GM12878 (cell line): ENCODE results near the gene CHAF1A. TPM values are rescaled to one million over a fixed set of nuclear protein-coding genes. Genes with fewer than 3 reads are reported as not detected.

Experiments
- CHD2 ChIP-seq: IDR thresholded peaks from 2 replicates; pipeline ENCODE4 v1.6.1; 2011; ENCODE audit warnings: low read depth, low read length, improper control_type of control experiment, borderline replicate concordance
- IKZF1 ChIP-seq: fragments of 450-650 bp; conservative IDR thresholded peaks from 2 replicates; pipeline ENCODE4 v1.6.1; 2017; ENCODE audit warnings: antibody characterized with exemption, mild to moderate bottlenecking
- IRF4 ChIP-seq: IDR thresholded peaks from 2 replicates; pipeline ENCODE4 v1.6.1; 2011; ENCODE audit warnings: low read depth, low read length
- JUND ChIP-seq: IDR thresholded peaks from 2 replicates; pipeline ENCODE4 v1.6.1; 2012; ENCODE audit warnings: low read depth, mild to moderate bottlenecking, low read length, improper control_type of control experiment, moderate library complexity
- NFIC ChIP-seq: IDR thresholded peaks from 2 replicates; pipeline ENCODE4 v1.6.1; 2012; ENCODE audit warnings: low read depth, mild to moderate bottlenecking, inconsistent platforms, low read length, moderate library complexity
- NFYB ChIP-seq: IDR thresholded peaks from 2 replicates; pipeline ENCODE4 v1.6.1; 2011; ENCODE audit warnings: low read depth, mild to moderate bottlenecking, low read length, improper control_type of control experiment, moderate library complexity; ENCODE audit not compliant: insufficient read depth
- NR2C1 ChIP-seq: fragments of 450-650 bp; IDR thresholded peaks from 2 replicates; pipeline ENCODE4 v1.6.1; 2017; ENCODE audit warnings: antibody characterized with exemption, mild to moderate bottlenecking, moderate library complexity
- POLR2A ChIP-seq: IDR thresholded peaks from 2 replicates; pipeline ENCODE4 v1.6.1; 2011; ENCODE audit warnings: low read depth, mild to moderate bottlenecking, low read length
- RAD21 ChIP-seq: IDR thresholded peaks from 2 replicates; pipeline ENCODE4 v1.6.1; 2011; ENCODE audit warnings: mild to moderate bottlenecking, low read depth, low read length, moderate library complexity; ENCODE audit not compliant: insufficient read depth
- RAD51 ChIP-seq: fragments of 450-650 bp; IDR thresholded peaks from 2 replicates; pipeline ENCODE4 v1.6.1; 2016; ENCODE audit warnings: moderate library complexity, mild to moderate bottlenecking, inconsistent platforms
- RUNX3 ChIP-seq: IDR thresholded peaks from 2 replicates; pipeline ENCODE4 v1.6.1; 2012; ENCODE audit warnings: low read length, inconsistent platforms
- SPI1 ChIP-seq: IDR thresholded peaks from 2 replicates; pipeline ENCODE4 v1.6.1; 2011; ENCODE audit warnings: low read depth, mild to moderate bottlenecking, low read length, moderate library complexity, borderline replicate concordance; ENCODE audit not compliant: insufficient read depth
- SREBF2 ChIP-seq: IDR thresholded peaks from 2 replicates; pipeline ENCODE4 v1.6.1; 2012; ENCODE audit warnings: mild to moderate bottlenecking, low read length
- TAF1 ChIP-seq: IDR thresholded peaks from 2 replicates; pipeline ENCODE4 v1.6.1; 2011; ENCODE audit warnings: mild to moderate bottlenecking, low read depth, low read length, borderline replicate concordance
- TCF12 ChIP-seq: IDR thresholded peaks from 2 replicates; pipeline ENCODE4 v1.6.1; 2011; ENCODE audit warnings: low read depth, mild to moderate bottlenecking, low read length
- WRNIP1 ChIP-seq: IDR thresholded peaks from 2 replicates; pipeline ENCODE4 v1.6.1; 2011; ENCODE audit warnings: low read depth, low read length, improper control_type of control experiment, borderline replicate concordance
- ZNF217 ChIP-seq: fragments of 450-650 bp; IDR thresholded peaks from 2 replicates; pipeline ENCODE4 v1.6.1; 2017; ENCODE audit warnings: antibody characterized with exemption, mild to moderate bottlenecking
- ZNF24 ChIP-seq: fragments of 450-650 bp; IDR thresholded peaks from 2 replicates; pipeline ENCODE4 v1.6.1; 2017; ENCODE audit warnings: antibody characterized with exemption, mild to moderate bottlenecking
- polyA plus RNA-seq, 11 experiments: library from polyadenylated mRNA; depleted of rRNA in 4 of 11; unstranded in 6 of 11; stranded (reverse) in 5 of 11; fragments of >200 nt; fragmentation: Nextera tagmentation in 4 of 11; fragmentation: Illumina TruSeq in 1 of 11; extraction: Ambion mirVana in 4 of 11; extraction: Trizol in 1 of 11; gene quantifications; 1 replicate in 1 of 11; 2 replicates in 10 of 11; pipeline versions ENCODE4 v1.2.1 to v1.2.3, GENCODE V29; 2011 to 2016; ENCODE audit warnings: inconsistent platforms in 2 of 11, missing spikeins in 2 of 11, low read depth in 1 of 11
- total RNA-seq, 4 experiments: library from RNA; depleted of rRNA in 3 of 4; stranded (reverse); fragments of >200 nt in 3 of 4; fragmentation: Illumina TruSeq in 1 of 4; extraction: Trizol in 1 of 4; gene quantifications; 2 replicates each; pipeline versions ENCODE4 v1.2.1 to v1.2.3, GENCODE V29; 2013 to 2021
- TF ChIP-seq, protein P1 (sequence below): IDR thresholded peaks from 2 replicates; pipeline ENCODE4 v1.6.1; 2012; ENCODE audit warnings: low read length, inconsistent platforms
- TF ChIP-seq, protein P2 (sequence below): fragments of 450-650 bp; IDR thresholded peaks from 2 replicates; pipeline ENCODE4 v1.6.1; 2016; ENCODE audit warnings: mild to moderate bottlenecking, moderate library complexity, borderline replicate concordance
- TF ChIP-seq, protein P3 (sequence below): IDR thresholded peaks from 2 replicates; pipeline ENCODE4 v1.6.1; 2012; ENCODE audit warnings: low read depth, low read length, improper control_type of control experiment
- TF ChIP-seq, protein P4 (sequence below): fragments of 450-650 bp; IDR thresholded peaks from 2 replicates; pipeline ENCODE4 v1.6.1; 2017; ENCODE audit warnings: low read depth, mild to moderate bottlenecking, moderate library complexity
- TF ChIP-seq, protein P5 (sequence below): IDR thresholded peaks from 2 replicates; pipeline ENCODE4 v1.6.1; 2012; ENCODE audit warnings: low read depth, low read length, improper control_type of control experiment

Gene CHAF1A
- total and polyA plus RNA-seq, 10 of the 15 experiments (the other 5 are each of a cell fraction or from before 2014, with no cell fraction given), result 1.3 to 69.1 (median 34.2) TPM

DNA sequence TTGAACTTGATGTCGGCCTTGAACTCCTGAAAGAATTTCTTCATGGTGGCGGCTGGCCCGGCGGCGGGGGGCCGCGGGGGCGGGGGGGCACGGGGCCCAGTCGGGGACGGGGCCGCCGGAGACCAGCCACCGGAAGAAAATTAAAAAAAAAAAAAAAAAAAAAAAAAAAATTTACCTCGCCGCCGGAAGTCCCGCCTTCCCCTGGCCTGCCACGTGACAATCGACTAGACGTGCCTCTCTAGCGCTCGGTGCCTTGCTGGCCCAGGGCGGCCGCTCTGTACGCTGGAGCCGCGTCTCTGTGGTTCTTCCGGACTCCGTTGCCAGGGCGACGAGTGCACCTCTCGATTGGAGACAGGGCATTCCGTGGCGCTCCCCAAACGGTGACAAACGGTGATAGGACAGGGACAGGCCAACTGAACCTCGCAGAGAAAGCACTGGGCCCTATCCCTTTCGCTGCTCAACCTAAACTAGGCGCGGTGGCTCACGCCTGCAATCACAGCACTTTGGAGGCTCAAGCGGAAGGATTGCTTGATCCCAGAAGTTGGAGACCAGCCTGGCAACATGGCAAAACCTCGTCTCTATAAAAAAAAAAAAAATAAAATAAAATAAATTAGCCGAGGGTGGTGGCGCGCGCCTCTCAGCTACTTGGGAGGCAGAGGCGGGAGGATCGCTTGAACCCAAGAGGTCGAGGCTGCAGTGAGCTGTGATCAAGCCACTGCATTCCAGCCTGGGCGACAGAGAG, 55.4 kb downstream of the CHAF1A start, which contains the start of gene UBXN6 (continued):
- TF ChIP-seq, protein P1, sequence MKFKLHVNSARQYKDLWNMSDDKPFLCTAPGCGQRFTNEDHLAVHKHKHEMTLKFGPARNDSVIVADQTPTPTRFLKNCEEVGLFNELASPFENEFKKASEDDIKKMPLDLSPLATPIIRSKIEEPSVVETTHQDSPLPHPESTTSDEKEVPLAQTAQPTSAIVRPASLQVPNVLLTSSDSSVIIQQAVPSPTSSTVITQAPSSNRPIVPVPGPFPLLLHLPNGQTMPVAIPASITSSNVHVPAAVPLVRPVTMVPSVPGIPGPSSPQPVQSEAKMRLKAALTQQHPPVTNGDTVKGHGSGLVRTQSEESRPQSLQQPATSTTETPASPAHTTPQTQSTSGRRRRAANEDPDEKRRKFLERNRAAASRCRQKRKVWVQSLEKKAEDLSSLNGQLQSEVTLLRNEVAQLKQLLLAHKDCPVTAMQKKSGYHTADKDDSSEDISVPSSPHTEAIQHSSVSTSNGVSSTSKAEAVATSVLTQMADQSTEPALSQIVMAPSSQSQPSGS, result no peak
- TF ChIP-seq, protein P2, sequence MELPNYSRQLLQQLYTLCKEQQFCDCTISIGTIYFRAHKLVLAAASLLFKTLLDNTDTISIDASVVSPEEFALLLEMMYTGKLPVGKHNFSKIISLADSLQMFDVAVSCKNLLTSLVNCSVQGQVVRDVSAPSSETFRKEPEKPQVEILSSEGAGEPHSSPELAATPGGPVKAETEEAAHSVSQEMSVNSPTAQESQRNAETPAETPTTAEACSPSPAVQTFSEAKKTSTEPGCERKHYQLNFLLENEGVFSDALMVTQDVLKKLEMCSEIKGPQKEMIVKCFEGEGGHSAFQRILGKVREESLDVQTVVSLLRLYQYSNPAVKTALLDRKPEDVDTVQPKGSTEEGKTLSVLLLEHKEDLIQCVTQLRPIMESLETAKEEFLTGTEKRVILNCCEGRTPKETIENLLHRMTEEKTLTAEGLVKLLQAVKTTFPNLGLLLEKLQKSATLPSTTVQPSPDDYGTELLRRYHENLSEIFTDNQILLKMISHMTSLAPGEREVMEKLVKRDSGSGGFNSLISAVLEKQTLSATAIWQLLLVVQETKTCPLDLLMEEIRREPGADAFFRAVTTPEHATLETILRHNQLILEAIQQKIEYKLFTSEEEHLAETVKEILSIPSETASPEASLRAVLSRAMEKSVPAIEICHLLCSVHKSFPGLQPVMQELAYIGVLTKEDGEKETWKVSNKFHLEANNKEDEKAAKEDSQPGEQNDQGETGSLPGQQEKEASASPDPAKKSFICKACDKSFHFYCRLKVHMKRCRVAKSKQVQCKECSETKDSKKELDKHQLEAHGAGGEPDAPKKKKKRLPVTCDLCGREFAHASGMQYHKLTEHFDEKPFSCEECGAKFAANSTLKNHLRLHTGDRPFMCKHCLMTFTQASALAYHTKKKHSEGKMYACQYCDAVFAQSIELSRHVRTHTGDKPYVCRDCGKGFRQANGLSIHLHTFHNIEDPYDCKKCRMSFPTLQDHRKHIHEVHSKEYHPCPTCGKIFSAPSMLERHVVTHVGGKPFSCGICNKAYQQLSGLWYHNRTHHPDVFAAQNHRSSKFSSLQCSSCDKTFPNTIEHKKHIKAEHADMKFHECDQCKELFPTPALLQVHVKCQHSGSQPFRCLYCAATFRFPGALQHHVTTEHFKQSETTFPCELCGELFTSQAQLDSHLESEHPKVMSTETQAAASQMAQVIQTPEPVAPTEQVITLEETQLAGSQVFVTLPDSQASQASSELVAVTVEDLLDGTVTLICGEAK, result peak; percentile 89
- TF ChIP-seq NFYB (no peak), NFIC (no peak), RAD21 (no peak), POLR2A (peak; percentile 40; the same call in 1 of the 2 replicates), CHD2 (0 out of 2 replicates have a peak, but pooled peaks have one; percentile 69), WRNIP1 (no peak), IRF4 (peak; percentile 51; the same call in 1 of the 2 replicates), SPI1 (no peak), ZNF217 (no peak), TAF1 (peak; percentile 43; the same call in 1 of the 2 replicates), TCF12 (no peak), JUND (no peak), ZNF24 (0 out of 2 replicates have a peak, but pooled peaks have one; percentile 47), NR2C1 (peak; percentile 87), RAD51 (peak; percentile 93), RUNX3 (peak; percentile 29; the same call in 1 of the 2 replicates), IKZF1 (peak; percentile 74), SREBF2 (no peak)
- TF ChIP-seq, protein P3, sequence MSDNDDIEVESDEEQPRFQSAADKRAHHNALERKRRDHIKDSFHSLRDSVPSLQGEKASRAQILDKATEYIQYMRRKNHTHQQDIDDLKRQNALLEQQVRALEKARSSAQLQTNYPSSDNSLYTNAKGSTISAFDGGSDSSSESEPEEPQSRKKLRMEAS, result peak; percentile 84
- TF ChIP-seq, protein P4, sequence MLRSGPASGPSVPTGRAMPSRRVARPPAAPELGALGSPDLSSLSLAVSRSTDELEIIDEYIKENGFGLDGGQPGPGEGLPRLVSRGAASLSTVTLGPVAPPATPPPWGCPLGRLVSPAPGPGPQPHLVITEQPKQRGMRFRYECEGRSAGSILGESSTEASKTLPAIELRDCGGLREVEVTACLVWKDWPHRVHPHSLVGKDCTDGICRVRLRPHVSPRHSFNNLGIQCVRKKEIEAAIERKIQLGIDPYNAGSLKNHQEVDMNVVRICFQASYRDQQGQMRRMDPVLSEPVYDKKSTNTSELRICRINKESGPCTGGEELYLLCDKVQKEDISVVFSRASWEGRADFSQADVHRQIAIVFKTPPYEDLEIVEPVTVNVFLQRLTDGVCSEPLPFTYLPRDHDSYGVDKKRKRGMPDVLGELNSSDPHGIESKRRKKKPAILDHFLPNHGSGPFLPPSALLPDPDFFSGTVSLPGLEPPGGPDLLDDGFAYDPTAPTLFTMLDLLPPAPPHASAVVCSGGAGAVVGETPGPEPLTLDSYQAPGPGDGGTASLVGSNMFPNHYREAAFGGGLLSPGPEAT, result no peak; the same call in 1 of the 2 replicates
- TF ChIP-seq, protein P5, sequence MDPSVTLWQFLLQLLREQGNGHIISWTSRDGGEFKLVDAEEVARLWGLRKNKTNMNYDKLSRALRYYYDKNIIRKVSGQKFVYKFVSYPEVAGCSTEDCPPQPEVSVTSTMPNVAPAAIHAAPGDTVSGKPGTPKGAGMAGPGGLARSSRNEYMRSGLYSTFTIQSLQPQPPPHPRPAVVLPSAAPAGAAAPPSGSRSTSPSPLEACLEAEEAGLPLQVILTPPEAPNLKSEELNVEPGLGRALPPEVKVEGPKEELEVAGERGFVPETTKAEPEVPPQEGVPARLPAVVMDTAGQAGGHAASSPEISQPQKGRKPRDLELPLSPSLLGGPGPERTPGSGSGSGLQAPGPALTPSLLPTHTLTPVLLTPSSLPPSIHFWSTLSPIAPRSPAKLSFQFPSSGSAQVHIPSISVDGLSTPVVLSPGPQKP, result peak; percentile 96
